ENCODE data around the gene PRRG1. TPM values are rescaled to one million over a fixed set of nuclear protein-coding genes. Genes with fewer than 3 reads are reported as not detected.
A peak's percentile ranks its signal among the peaks of the same experiment; 100 is the strongest.

Gene PRRG1
- total and polyA plus RNA-seq, 4 donors, result 12.2 to 17.9 (median 16.1) TPM

DNA sequence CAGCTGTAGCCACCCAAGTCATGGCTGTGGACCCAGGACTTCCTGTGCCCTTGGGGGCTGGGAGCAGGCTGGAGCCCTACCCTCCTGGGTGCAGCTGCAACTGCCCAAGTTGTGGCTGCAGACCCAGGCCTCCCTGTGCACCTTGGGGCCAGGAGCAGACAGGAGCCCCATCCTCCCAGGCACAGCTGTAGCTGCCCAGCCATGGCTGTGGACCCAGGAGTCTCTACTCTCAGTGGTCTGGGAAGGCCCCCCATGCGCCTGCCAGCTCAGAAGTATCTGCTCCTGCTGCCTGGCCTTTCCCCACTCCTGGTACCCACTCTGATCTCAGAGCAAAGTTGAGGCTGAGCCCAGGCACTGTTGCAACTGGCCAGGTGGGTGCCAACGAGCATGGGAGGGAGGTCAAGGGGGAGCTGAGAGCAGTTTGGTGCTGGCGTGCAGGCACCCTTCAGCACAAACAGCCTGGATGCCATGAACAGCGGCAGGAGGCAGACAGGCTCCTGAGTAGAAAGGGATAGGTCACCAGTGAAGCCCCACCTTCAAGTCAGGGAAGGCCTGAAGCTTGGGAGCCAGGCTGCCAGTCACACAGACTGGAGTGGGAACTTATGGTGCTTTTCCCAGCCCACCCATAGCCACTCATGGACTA is 21.5 kb downstream of the PRRG1 start:
- Histone ChIP-seq H3K4me3 (ENCODE audit: low read depth, low read length) (no peak overlapping the region), H3K27me3 (ENCODE audit: control insufficient read depth, insufficient read depth, low read length) (no peaks in the 10 kb centered on the region), H3K27ac (ENCODE audit: low read depth, low read length) (no peak overlapping the region), H3K4me1 (ENCODE audit: control insufficient read depth, insufficient read depth, low read length) (no peaks in the 10 kb centered on the region), H3K9me3 (ENCODE audit: control insufficient read depth, insufficient read depth, low read length) (no peaks in the 10 kb centered on the region), H3K36me3 (ENCODE audit: control insufficient read depth, insufficient read depth, low read length) (peaks cover 4% of the 10 kb centered on the region)
- WGBS (ENCODE audit: insufficient coverage), result 63% methylated on average over 4 of the region's 4 CpGs
- no peak for DNase-seq (ENCODE audit: low read depth in 4 of 6, low spot score in 6 of 6)

DNA sequence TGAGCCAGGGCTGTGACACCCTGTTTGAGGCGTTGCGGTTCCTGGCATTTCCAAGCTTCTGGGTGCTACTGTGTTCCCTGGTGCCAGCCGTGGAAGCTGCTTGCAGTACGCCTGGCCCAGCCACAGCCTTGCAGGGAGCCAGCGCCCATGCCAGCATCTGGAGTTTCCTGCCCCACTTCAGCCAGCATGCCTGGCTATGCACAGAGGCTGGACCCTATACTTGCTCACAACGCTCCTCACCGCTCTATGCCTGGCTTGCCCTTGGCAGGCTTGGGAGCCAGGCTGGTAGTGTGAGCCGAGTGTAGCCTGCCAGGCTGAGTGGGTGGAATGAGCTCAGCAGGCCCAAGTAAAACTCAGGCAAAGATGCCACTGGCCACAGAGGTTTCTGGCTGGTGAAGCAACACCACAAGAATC is 22.4 kb downstream of the PRRG1 start:
- H3K9me3 ChIP-seq (ENCODE audit: control insufficient read depth, insufficient read depth, low read length), result no peaks in the 10 kb centered on the region
- H3K36me3 ChIP-seq (ENCODE audit: control insufficient read depth, insufficient read depth, low read length), result peaks cover 4% of the 10 kb centered on the region
- H3K27me3 ChIP-seq (ENCODE audit: control insufficient read depth, insufficient read depth, low read length), result no peaks in the 10 kb centered on the region
- H3K27ac ChIP-seq (ENCODE audit: low read depth, low read length), result no peak overlapping the region
- H3K4me1 ChIP-seq (ENCODE audit: control insufficient read depth, insufficient read depth, low read length), result no peaks in the 10 kb centered on the region
- WGBS (ENCODE audit: insufficient coverage), result 88% methylated on average over 8 of the region's 8 CpGs
- no peak overlapping the region for H3K4me3 ChIP-seq (ENCODE audit: low read depth, low read length)
- DNase-seq (ENCODE audit: low read depth in 4 of 6, low spot score in 6 of 6), result no peak

DNA sequence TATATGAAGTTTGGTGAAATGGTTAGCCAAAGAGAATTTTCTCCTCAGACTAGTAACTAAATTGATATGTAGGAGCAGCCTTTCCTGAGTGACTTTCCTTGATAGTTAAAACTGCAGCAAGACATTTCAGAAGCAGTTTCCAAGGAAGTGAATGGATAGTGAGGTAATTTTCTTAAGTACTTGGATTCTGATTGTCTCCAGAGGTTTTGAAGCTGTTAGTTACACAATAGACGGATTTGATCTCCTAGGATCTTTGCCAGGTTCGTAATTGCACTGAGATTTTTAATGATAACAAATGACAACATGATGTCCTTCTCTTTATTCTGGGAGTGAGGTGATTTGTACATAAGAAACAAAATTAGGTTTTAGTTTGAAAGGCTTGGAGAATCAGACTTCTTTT is 29.2 kb downstream of the PRRG1 start:
- DNase-seq (ENCODE audit: low read depth in 4 of 6, low spot score in 6 of 6), result peak in 2 of 6 donors; percentile 1 to 12
- WGBS (ENCODE audit: insufficient coverage), result no CpG with 5 or more reads among the region's 2 CpGs
- no peaks in the 10 kb centered on the region for H3K9me3 ChIP-seq (ENCODE audit: control insufficient read depth, insufficient read depth, low read length)

DNA sequence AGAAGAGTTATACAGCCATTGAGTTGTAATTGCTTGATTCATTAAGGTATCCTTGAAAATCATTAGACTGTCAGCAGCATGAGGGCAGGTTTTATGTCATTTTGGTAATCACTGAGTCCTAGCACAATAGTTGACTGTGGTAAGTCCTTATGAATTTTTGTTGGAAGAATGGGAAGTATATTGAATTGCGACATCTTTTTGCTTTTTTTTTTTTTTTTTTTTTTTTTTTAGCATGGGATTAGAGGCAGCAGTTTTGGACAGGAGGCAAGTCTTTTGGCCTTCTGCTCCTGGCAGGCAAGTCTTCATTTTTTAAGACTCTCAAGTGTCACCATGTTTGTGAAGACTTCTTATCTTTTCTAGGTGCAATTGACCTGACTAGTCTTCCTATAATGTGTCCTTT is 29.7 kb downstream of the PRRG1 start:
- no CpG with 5 or more reads among the region's 1 CpG for WGBS (ENCODE audit: insufficient coverage)

More for the DNA sequence above, 29.2 kb downstream of the PRRG1 start:
- Histone ChIP-seq H3K36me3 (ENCODE audit: control insufficient read depth, insufficient read depth, low read length) (no peaks in the 10 kb centered on the region), H3K27me3 (ENCODE audit: control insufficient read depth, insufficient read depth, low read length) (peaks cover 2% of the 10 kb centered on the region), H3K4me3 (ENCODE audit: low read depth, low read length) (no peak overlapping the region), H3K27ac (ENCODE audit: low read depth, low read length) (no peak overlapping the region), H3K4me1 (ENCODE audit: control insufficient read depth, insufficient read depth, low read length) (no peaks in the 10 kb centered on the region)

DNA sequence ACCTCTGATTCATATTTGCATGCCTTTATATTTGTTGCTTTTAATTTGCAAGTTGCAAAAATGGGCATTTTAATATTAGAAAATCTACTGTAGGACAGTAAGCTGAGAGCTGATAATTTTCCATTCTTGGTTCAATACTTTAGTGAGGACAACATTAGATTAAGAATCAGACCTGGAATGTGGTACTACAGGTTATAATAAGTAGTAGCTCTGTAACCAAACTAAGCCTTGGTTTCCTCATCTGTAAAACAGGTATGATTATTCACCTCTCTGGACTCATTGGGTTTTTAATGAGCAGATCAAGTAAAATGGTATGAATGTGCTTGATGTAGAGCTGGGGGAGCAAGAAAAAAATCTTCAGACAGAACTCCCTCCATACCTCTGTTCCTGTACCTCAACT is 31.1 kb downstream of the PRRG1 start:
- Histone ChIP-seq H3K27me3 (ENCODE audit: control insufficient read depth, insufficient read depth, low read length) (peaks cover 2% of the 10 kb centered on the region), H3K9me3 (ENCODE audit: control insufficient read depth, insufficient read depth, low read length) (no peaks in the 10 kb centered on the region), H3K27ac (ENCODE audit: low read depth, low read length) (no peak overlapping the region), H3K4me1 (ENCODE audit: control insufficient read depth, insufficient read depth, low read length) (no peaks in the 10 kb centered on the region), H3K4me3 (ENCODE audit: low read depth, low read length) (no peak overlapping the region), H3K36me3 (ENCODE audit: control insufficient read depth, insufficient read depth, low read length) (no peaks in the 10 kb centered on the region)
- DNase-seq (ENCODE audit: low read depth in 4 of 6, low spot score in 6 of 6), result no peak

More for the DNA sequence above, 29.7 kb downstream of the PRRG1 start:
- H3K27me3 ChIP-seq (ENCODE audit: control insufficient read depth, insufficient read depth, low read length), result peaks cover 2% of the 10 kb centered on the region
- no peak overlapping the region for H3K27ac ChIP-seq (ENCODE audit: low read depth, low read length)
- no peaks in the 10 kb centered on the region for H3K4me1 ChIP-seq (ENCODE audit: control insufficient read depth, insufficient read depth, low read length)
- H3K36me3 ChIP-seq (ENCODE audit: control insufficient read depth, insufficient read depth, low read length), result no peaks in the 10 kb centered on the region
- H3K9me3 ChIP-seq (ENCODE audit: control insufficient read depth, insufficient read depth, low read length), result no peaks in the 10 kb centered on the region
- no peak overlapping the region for H3K4me3 ChIP-seq (ENCODE audit: low read depth, low read length)
- DNase-seq (ENCODE audit: low read depth in 4 of 6, low spot score in 6 of 6), result no peak

DNA sequence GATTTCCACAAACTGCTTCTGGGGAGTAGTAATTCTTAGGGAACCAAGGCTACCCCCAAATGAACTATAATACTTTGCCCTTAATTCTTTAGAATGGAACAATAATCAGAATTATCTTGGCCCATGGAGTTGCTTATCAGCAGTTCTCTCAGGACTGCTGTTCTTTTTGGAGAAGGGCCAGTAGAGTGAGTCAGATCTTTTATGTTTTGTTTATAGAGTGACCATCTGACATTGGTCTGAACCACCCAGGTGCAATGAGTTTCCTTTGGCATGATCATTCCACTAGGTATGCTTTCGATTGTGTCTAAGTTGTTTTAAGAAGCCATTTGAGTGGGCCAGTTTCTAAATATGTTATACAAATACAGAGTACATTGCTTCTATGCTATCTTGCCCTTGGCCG is 31.8 kb downstream of the PRRG1 start:
- WGBS (ENCODE audit: insufficient coverage), result no CpG with 5 or more reads among the region's 2 CpGs
- Histone ChIP-seq H3K4me3 (ENCODE audit: low read depth, low read length) (no peak overlapping the region), H3K9me3 (ENCODE audit: control insufficient read depth, insufficient read depth, low read length) (no peaks in the 10 kb centered on the region), H3K4me1 (ENCODE audit: control insufficient read depth, insufficient read depth, low read length) (no peaks in the 10 kb centered on the region), H3K27ac (ENCODE audit: low read depth, low read length) (no peak overlapping the region), H3K27me3 (ENCODE audit: control insufficient read depth, insufficient read depth, low read length) (peaks cover 2% of the 10 kb centered on the region), H3K36me3 (ENCODE audit: control insufficient read depth, insufficient read depth, low read length) (no peaks in the 10 kb centered on the region)
- DNase-seq (ENCODE audit: low read depth in 4 of 6, low spot score in 6 of 6), result peak in 1 of 6 donors; percentile 6

DNA sequence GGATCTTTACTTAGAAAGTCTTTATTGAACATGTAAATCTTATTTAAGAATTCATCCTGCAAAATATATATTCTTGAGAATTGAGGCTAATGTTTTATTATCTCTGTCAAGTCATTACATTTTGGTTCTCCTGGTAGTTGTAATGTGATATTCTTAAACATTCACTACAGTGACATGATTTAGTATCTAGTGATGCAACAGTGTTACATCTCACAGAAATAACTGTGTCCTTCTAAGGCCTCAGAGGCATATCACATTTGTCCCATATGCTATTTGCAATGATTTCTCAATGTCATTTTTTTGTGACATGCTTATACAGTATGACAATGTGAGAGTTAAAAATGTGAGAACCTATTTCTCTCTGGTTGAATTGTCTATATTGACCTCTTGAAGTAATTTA is 34.1 kb downstream of the PRRG1 start:
- no peaks in the 10 kb centered on the region for H3K36me3 ChIP-seq (ENCODE audit: control insufficient read depth, insufficient read depth, low read length)
- peaks cover 4% of the 10 kb centered on the region for H3K27me3 ChIP-seq (ENCODE audit: control insufficient read depth, insufficient read depth, low read length)
- no peak overlapping the region for H3K4me3 ChIP-seq (ENCODE audit: low read depth, low read length)
- no peaks in the 10 kb centered on the region for H3K4me1 ChIP-seq (ENCODE audit: control insufficient read depth, insufficient read depth, low read length)
- no peak overlapping the region for H3K27ac ChIP-seq (ENCODE audit: low read depth, low read length)
- no peak for DNase-seq (ENCODE audit: low read depth in 4 of 6, low spot score in 6 of 6)
- H3K9me3 ChIP-seq (ENCODE audit: control insufficient read depth, insufficient read depth, low read length), result peaks cover 1% of the 10 kb centered on the region

DNA sequence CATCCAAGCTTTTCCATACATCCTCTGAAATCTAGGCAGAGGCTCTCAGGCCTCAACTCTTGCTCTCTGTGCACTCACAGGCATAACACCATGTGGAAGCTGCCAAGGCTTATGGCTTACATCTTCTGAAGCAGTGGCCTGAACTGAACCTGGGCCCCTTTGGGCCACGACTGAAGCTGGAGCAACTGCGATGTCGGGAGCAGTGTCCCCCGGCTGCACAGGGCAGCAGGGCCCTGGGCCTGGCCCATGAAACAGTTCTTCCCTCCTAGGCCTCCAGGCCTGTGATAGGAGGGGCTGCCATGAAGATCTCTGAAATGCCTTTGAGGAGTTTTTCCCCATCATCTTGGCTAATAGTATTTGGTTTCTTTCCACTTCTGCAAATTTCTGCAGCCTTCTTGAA is 39.2 kb downstream of the PRRG1 start:
- Histone ChIP-seq H3K27ac (ENCODE audit: low read depth, low read length) (no peak overlapping the region), H3K4me1 (ENCODE audit: control insufficient read depth, insufficient read depth, low read length) (no peaks in the 10 kb centered on the region), H3K36me3 (ENCODE audit: control insufficient read depth, insufficient read depth, low read length) (no peaks in the 10 kb centered on the region), H3K9me3 (ENCODE audit: control insufficient read depth, insufficient read depth, low read length) (peaks cover 1% of the 10 kb centered on the region), H3K27me3 (ENCODE audit: control insufficient read depth, insufficient read depth, low read length) (peaks cover 2% of the 10 kb centered on the region), H3K4me3 (ENCODE audit: low read depth, low read length) (no peak overlapping the region)
- DNase-seq (ENCODE audit: low read depth in 4 of 6, low spot score in 6 of 6), result no peak
- 86% methylated on average over 4 of the region's 4 CpGs for WGBS (ENCODE audit: insufficient coverage)

DNA sequence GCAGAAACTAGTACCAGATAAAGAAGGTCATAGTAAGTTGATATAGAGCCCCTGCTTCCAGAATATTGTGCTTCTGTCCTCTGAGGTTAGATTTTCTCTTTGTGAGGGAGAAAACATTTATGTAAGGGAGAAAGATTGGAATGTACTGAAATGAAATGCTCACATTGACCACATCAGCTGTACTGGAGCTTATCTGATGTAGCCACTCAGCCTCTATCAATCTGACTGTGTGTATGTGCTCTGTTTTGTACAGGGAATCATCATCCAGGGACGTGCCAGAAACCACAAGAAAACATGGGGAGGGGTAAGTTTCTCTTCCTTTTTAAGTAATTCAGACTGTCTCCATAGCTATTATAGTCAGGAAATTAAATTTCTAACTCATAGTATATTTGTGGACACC is 56.8 kb downstream of the PRRG1 start:
- no CpG with 5 or more reads among the region's 1 CpG for WGBS (ENCODE audit: insufficient coverage)

DNA sequence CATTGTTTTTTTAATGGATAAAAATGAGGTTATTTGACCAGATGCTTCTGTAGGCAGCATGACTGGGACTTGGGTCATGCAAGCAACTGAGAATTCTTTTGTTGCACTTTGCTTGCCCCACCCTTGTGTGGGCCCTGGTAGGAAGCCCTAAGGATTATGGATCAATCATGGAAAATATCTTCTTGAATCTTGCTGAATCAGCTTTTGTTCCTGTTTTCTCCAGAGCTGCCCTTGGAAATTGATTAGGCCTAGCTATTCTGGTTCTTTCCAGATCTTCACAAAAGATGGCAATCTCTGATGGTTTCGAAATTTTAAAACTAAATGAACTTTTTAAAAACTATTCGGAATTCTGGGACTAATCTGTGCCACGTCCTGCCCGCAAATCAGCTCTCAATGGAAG is 58.6 kb downstream of the PRRG1 start:
- Histone ChIP-seq H3K4me3 (ENCODE audit: low read depth, low read length) (no peak overlapping the region), H3K4me1 (ENCODE audit: control insufficient read depth, insufficient read depth, low read length) (no peaks in the 10 kb centered on the region), H3K9me3 (ENCODE audit: control insufficient read depth, insufficient read depth, low read length) (no peaks in the 10 kb centered on the region), H3K36me3 (ENCODE audit: control insufficient read depth, insufficient read depth, low read length) (no peaks in the 10 kb centered on the region), H3K27ac (ENCODE audit: low read depth, low read length) (no peak overlapping the region), H3K27me3 (ENCODE audit: control insufficient read depth, insufficient read depth, low read length) (no peaks in the 10 kb centered on the region)
- DNase-seq (ENCODE audit: low read depth in 4 of 6, low spot score in 6 of 6), result no peak
- WGBS (ENCODE audit: insufficient coverage), result 84% methylated on average over 4 of the region's 4 CpGs

More for the DNA sequence above, 56.8 kb downstream of the PRRG1 start:
- Histone ChIP-seq H3K27me3 (ENCODE audit: control insufficient read depth, insufficient read depth, low read length) (no peaks in the 10 kb centered on the region), H3K9me3 (ENCODE audit: control insufficient read depth, insufficient read depth, low read length) (no peaks in the 10 kb centered on the region), H3K4me3 (ENCODE audit: low read depth, low read length) (no peak overlapping the region), H3K4me1 (ENCODE audit: control insufficient read depth, insufficient read depth, low read length) (no peaks in the 10 kb centered on the region), H3K27ac (ENCODE audit: low read depth, low read length) (no peak overlapping the region), H3K36me3 (ENCODE audit: control insufficient read depth, insufficient read depth, low read length) (no peaks in the 10 kb centered on the region)
- DNase-seq (ENCODE audit: low read depth in 4 of 6, low spot score in 6 of 6), result no peak

All from spinal cord (tissue), 10 donors.